Astrocyte (in vitro differentiated cells and primary cell): ENCODE results near the gene IL31. TPM values are rescaled to one million over a fixed set of nuclear protein-coding genes. Genes with fewer than 3 reads are reported as not detected.

ENCODE experiments used
- DNase-seq: peaks from one replicate; pipeline ENCODE4 v3.0.0-alpha.2; 2010; ENCODE audit warnings: low read depth
- FAIRE-seq: peaks from 2 replicates; lab custom pipeline; 2011; peaks lifted over from hg19 to GRCh38; lab: Jason Lieb, UNC
- H2AFZ ChIP-seq: 2 replicates; pipeline ENCODE4 v1.6.0; 2012; ENCODE audit warnings: low read depth, low read length, inconsistent platforms
- H3K27ac ChIP-seq: 2 replicates; pipeline ENCODE4 v1.5.1; 2011; ENCODE audit warnings: low read depth, low read length, inconsistent platforms
- H3K27me3 ChIP-seq: 2 replicates; pipeline ENCODE4 v1.6.0; 2011; ENCODE audit warnings: low read length, inconsistent platforms; ENCODE audit not compliant: insufficient read depth
- H3K36me3 ChIP-seq: 2 replicates; pipeline ENCODE4 v1.5.1; 2011; ENCODE audit warnings: low read length, inconsistent platforms; ENCODE audit not compliant: insufficient read depth
- H3K4me1 ChIP-seq: 2 replicates; pipeline ENCODE4 v1.5.1; 2011; ENCODE audit warnings: low read length, inconsistent platforms; ENCODE audit not compliant: insufficient read depth
- H3K4me2 ChIP-seq: 2 replicates; pipeline ENCODE4 v1.6.0; 2012; ENCODE audit warnings: low read length, inconsistent platforms
- H3K4me3 ChIP-seq: 2 replicates; pipeline ENCODE4 v1.5.1; 2011; ENCODE audit warnings: low read depth, mild to moderate bottlenecking, low read length, inconsistent platforms; ENCODE audit not compliant: insufficient read depth
- H3K79me2 ChIP-seq: 2 replicates; pipeline ENCODE4 v1.6.0; 2012; ENCODE audit warnings: mild to moderate bottlenecking, low read length, inconsistent platforms; ENCODE audit not compliant: insufficient read depth
- H3K9ac ChIP-seq: 2 replicates; pipeline ENCODE4 v1.6.0; 2012; ENCODE audit warnings: mild to moderate bottlenecking, low read length, inconsistent platforms
- H3K9me3 ChIP-seq: 2 replicates; pipeline ENCODE4 v1.5.1; 2012; ENCODE audit warnings: low read depth, mild to moderate bottlenecking, low read length, inconsistent platforms; ENCODE audit not compliant: insufficient read depth
- H4K20me1 ChIP-seq: 2 replicates; pipeline ENCODE4 v1.6.0; 2012; ENCODE audit warnings: low read length, inconsistent platforms; ENCODE audit not compliant: insufficient read depth
- H3K27ac Mint-ChIP-seq: one replicate; pipeline ENCODE4 v1.8.0; 2021; ENCODE audit warnings: mild to moderate bottlenecking, mixed read lengths; ENCODE audit not compliant: unreplicated experiment
- H3K27me3 Mint-ChIP-seq: one replicate; pipeline ENCODE4 v1.8.0; 2021; ENCODE audit warnings: low read depth, mixed read lengths; ENCODE audit not compliant: unreplicated experiment
- H3K36me3 Mint-ChIP-seq: one replicate; pipeline ENCODE4 v1.8.0; 2021; ENCODE audit warnings: low read depth, mixed read lengths; ENCODE audit not compliant: unreplicated experiment
- H3K4me1 Mint-ChIP-seq: one replicate; pipeline ENCODE4 v1.8.0; 2021; ENCODE audit warnings: low read depth, mixed read lengths; ENCODE audit not compliant: unreplicated experiment
- H3K4me3 Mint-ChIP-seq: one replicate; pipeline ENCODE4 v1.8.0; 2021; ENCODE audit warnings: mild to moderate bottlenecking, moderate library complexity, mixed read lengths; ENCODE audit not compliant: unreplicated experiment
- H3K9me3 Mint-ChIP-seq: one replicate; pipeline ENCODE4 v1.8.0; 2021; ENCODE audit warnings: mild to moderate bottlenecking, mixed read lengths; ENCODE audit not compliant: unreplicated experiment
- EZH2 ChIP-seq: IDR thresholded peaks from 2 replicates; pipeline ENCODE4 v1.6.1; 2012; ENCODE audit warnings: mild to moderate bottlenecking, low read length, inconsistent platforms; ENCODE audit not compliant: insufficient read depth
- total RNA-seq: library from RNA; stranded (reverse); gene quantifications from 2 replicates; pipeline ENCODE4 v1.2.1, GENCODE V29; 2021
- TF ChIP-seq, protein P1 (sequence below): IDR thresholded peaks from 2 replicates; pipeline ENCODE4 v1.5.1; 2011; ENCODE audit warnings: low read depth, mild to moderate bottlenecking, inconsistent platforms, low read length, moderate library complexity; ENCODE audit not compliant: insufficient read depth

The IL31 gene
- total RNA-seq, 1 donor from 2014 or later = not detected

DNA sequence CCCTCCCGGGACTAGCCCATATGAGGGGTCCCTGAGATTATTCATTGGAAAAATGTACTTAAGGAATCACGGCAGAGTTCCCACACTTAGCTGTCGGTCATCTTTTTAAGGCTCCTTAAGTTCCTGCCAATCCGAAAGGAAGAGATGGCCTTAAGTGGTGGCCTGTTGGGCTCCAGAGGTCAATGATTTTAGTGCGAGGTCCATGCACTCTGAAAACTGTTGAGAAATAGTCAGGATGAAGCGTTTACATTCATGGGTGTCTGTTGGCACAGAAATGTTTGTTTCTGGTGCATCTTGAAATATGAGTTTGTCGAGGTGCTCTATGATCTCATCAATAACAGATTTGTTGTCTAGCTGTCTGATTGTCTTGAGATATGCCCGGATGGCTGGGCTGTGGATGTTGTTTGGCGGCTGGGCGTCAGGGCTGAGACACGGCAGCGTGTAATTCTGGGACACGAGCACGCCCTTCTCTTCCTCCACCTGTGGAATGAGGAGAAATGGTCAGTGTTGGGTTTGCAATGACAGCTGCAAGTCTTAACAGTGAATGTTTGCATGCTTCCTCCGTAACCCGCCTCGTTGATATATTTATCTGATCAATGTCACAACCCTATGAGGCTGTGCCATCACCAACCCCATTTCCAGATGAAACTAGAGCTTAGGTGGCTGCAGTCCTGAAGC, 1.6 kb downstream of the IL31 start:
- DNase-seq = no peak
- Histone ChIP-seq H3K4me1 (no peaks in the 10 kb centered on the region), H3K4me3 (no peak overlapping the region), H3K79me2 (no peaks in the 10 kb centered on the region), H3K36me3 (no peaks in the 10 kb centered on the region), H3K27ac (no peak overlapping the region), H3K9ac (no peak overlapping the region), H2AFZ (no peak overlapping the region), H4K20me1 (no peaks in the 10 kb centered on the region), H3K4me2 (no peak overlapping the region), H3K27me3 (peaks cover 5% of the 10 kb centered on the region), H3K9me3 (no peaks in the 10 kb centered on the region)
- no peak overlapping the region for H3K27ac Mint-ChIP-seq
- peaks cover 23% of the 10 kb centered on the region for H3K27me3 Mint-ChIP-seq
- H3K4me1 Mint-ChIP-seq = no peaks in the 10 kb centered on the region
- no peaks in the 10 kb centered on the region for H3K9me3 Mint-ChIP-seq
- H3K36me3 Mint-ChIP-seq = no peaks in the 10 kb centered on the region
- H3K4me3 Mint-ChIP-seq = peak overlapping the region; percentile 29
- FAIRE-seq = no peak
- no peak for TF ChIP-seq EZH2
- TF ChIP-seq, protein P1, sequence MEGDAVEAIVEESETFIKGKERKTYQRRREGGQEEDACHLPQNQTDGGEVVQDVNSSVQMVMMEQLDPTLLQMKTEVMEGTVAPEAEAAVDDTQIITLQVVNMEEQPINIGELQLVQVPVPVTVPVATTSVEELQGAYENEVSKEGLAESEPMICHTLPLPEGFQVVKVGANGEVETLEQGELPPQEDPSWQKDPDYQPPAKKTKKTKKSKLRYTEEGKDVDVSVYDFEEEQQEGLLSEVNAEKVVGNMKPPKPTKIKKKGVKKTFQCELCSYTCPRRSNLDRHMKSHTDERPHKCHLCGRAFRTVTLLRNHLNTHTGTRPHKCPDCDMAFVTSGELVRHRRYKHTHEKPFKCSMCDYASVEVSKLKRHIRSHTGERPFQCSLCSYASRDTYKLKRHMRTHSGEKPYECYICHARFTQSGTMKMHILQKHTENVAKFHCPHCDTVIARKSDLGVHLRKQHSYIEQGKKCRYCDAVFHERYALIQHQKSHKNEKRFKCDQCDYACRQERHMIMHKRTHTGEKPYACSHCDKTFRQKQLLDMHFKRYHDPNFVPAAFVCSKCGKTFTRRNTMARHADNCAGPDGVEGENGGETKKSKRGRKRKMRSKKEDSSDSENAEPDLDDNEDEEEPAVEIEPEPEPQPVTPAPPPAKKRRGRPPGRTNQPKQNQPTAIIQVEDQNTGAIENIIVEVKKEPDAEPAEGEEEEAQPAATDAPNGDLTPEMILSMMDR = no peak

DNA sequence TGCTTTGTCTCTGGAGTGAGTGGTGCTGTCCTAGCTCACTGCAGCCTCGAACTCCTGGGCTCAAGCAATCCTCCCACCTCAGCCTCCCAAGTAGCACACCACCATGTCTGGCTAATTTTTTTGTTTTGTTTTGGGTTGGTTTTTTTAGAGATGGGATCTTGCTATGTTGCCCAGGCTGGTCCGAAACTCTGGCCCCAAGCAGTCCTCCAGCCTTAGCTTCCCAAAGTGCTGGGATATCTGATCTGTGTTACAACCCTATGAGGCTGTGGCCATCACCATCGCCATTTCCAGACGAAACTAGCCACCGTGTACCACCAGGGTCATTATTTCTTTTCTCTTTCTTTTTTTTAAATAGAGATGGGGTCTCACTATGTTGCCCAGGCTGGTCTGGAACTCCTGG, 2.6 kb downstream of the IL31 start:
- Histone ChIP-seq H3K79me2 (no peaks in the 10 kb centered on the region), H4K20me1 (no peaks in the 10 kb centered on the region), H3K4me2 (no peak overlapping the region), H3K9me3 (no peaks in the 10 kb centered on the region), H3K27me3 (peaks cover 9% of the 10 kb centered on the region), H3K36me3 (no peaks in the 10 kb centered on the region), H3K9ac (no peak overlapping the region), H3K4me1 (no peaks in the 10 kb centered on the region), H3K4me3 (no peak overlapping the region), H3K27ac (no peak overlapping the region), H2AFZ (no peak overlapping the region)
- DNase-seq = no peak
- FAIRE-seq = no peak
- H3K36me3 Mint-ChIP-seq = no peaks in the 10 kb centered on the region
- no peak overlapping the region for H3K27ac Mint-ChIP-seq
- no peaks in the 10 kb centered on the region for H3K9me3 Mint-ChIP-seq
- TF ChIP-seq, protein P1 = no peak
- no peak for TF ChIP-seq EZH2
- H3K4me3 Mint-ChIP-seq = no peak overlapping the region
- no peaks in the 10 kb centered on the region for H3K4me1 Mint-ChIP-seq
- H3K27me3 Mint-ChIP-seq = peaks cover 23% of the 10 kb centered on the region

DNA sequence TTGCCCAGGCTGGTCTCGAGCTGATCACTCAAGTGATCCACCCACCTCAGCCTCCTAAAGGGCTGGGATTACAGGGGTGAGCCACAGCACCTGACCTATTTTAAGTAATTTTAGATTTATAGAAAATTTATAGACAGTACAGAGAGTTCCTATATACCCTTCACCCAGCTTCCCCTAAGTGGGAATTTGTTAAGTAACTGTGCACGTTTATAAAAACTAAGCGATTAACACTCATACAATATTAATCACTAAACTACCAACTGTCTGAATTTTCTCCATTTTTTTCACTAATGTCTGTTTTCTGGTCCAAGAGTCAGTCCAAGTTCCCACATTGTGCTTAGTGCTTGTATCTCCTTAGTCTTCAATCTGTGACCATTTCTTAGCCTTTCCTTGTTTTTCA, 5.5 kb downstream of the IL31 start:
- no peak overlapping the region for H2AFZ ChIP-seq
- Mint-ChIP-seq H3K27me3 (peaks cover 15% of the 10 kb centered on the region), H3K4me1 (no peaks in the 10 kb centered on the region), H3K4me3 (peak overlapping the region; percentile 14), H3K9me3 (no peaks in the 10 kb centered on the region), H3K27ac (no peak overlapping the region), H3K36me3 (no peaks in the 10 kb centered on the region)
- no peaks in the 10 kb centered on the region for H4K20me1 ChIP-seq
- H3K4me1 ChIP-seq = no peaks in the 10 kb centered on the region
- H3K9me3 ChIP-seq = no peaks in the 10 kb centered on the region
- H3K27ac ChIP-seq = no peak overlapping the region
- no peaks in the 10 kb centered on the region for H3K36me3 ChIP-seq
- H3K4me3 ChIP-seq = no peak overlapping the region
- H3K79me2 ChIP-seq = no peaks in the 10 kb centered on the region
- FAIRE-seq (no peak), DNase-seq (no peak)
- TF ChIP-seq EZH2 = no peak
- TF ChIP-seq, protein P1 = no peak
- H3K4me2 ChIP-seq = no peak overlapping the region
- H3K27me3 ChIP-seq = peaks cover 9% of the 10 kb centered on the region
- no peak overlapping the region for H3K9ac ChIP-seq
